Neutrophil (primary cell): ENCODE measurements around the gene VAMP1.

Source experiments
- H3K27ac ChIP-seq: fragments of 200-600 bp; sonication (generic); 2 replicates; pipeline ENCODE4 v1.5.1; 2016; ENCODE audit warnings: mild to moderate bottlenecking, moderate library complexity
- H3K27me3 ChIP-seq: fragments of 200-600 bp; sonication (generic); 2 replicates; pipeline ENCODE4 v1.6.0; 2016; ENCODE audit warnings: mild to moderate bottlenecking
- H3K36me3 ChIP-seq: fragments of 200-600 bp; sonication (generic); 2 replicates; pipeline ENCODE4 v1.5.1; 2017
- H3K4me1 ChIP-seq, 2 experiments: fragments of 200-600 bp in 1 of 2; sonication (generic) in 1 of 2; 1 replicate in 1 of 2; 2 replicates in 1 of 2; pipeline versions ENCODE4 v1.5.1 to v1.6.1; 2013 to 2016; ENCODE audit warnings: low read depth in 1 of 2, low read length in 1 of 2, mild to moderate bottlenecking in 1 of 2, moderate library complexity in 1 of 2; ENCODE audit not compliant: control insufficient read depth in 1 of 2, insufficient read depth in 1 of 2
- H3K4me3 ChIP-seq, 2 experiments: fragments of 200-600 bp in 1 of 2; sonication (generic) in 1 of 2; 1 replicate in 1 of 2; 2 replicates in 1 of 2; pipeline ENCODE4 v1.5.1; 2013 to 2016; ENCODE audit warnings: low read depth in 1 of 2, low read length in 1 of 2, mild to moderate bottlenecking in 1 of 2, moderate library complexity in 1 of 2
- H3K9me3 ChIP-seq: fragments of 200-600 bp; sonication (generic); 2 replicates; pipeline ENCODE4 v1.5.1; 2016
- TF ChIP-seq, protein P1 (sequence below): fragments of 200-600 bp; sonication (generic); IDR thresholded peaks from 2 replicates; pipeline ENCODE4 v1.5.1; 2016; ENCODE audit warnings: antibody characterized with exemption

The VAMP1 gene

DNA sequence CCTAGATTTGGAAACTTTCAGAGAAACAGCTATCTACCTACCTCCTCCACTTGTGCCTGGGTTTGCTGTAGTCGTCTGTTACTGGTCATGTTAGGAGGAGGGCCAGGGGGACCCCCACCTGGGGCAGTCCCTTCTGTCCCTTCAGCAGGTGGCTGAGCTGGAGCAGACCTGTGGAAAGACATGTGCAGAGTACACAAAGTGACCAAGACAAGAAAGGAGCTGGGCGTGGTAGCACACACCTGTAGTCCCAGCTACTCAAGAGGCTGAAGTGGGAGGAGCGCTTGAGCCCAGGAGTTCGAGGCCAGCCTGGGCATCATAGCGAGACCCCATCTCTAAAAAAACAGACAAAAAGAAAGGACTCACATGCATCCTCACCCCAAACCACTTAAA lies 4.3 kb downstream of the VAMP1 start:
- H3K9me3 ChIP-seq, result no peaks in the 10 kb centered on the region
- H3K36me3 ChIP-seq, result peaks cover 46% of the 10 kb centered on the region
- no peak overlapping the region for H3K4me3 ChIP-seq
- H3K4me1 ChIP-seq, result peaks cover 83 to 89% of the 10 kb centered on the region in 2 experiments
- TF ChIP-seq, protein P1, sequence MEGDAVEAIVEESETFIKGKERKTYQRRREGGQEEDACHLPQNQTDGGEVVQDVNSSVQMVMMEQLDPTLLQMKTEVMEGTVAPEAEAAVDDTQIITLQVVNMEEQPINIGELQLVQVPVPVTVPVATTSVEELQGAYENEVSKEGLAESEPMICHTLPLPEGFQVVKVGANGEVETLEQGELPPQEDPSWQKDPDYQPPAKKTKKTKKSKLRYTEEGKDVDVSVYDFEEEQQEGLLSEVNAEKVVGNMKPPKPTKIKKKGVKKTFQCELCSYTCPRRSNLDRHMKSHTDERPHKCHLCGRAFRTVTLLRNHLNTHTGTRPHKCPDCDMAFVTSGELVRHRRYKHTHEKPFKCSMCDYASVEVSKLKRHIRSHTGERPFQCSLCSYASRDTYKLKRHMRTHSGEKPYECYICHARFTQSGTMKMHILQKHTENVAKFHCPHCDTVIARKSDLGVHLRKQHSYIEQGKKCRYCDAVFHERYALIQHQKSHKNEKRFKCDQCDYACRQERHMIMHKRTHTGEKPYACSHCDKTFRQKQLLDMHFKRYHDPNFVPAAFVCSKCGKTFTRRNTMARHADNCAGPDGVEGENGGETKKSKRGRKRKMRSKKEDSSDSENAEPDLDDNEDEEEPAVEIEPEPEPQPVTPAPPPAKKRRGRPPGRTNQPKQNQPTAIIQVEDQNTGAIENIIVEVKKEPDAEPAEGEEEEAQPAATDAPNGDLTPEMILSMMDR, result no peak
- H3K27ac ChIP-seq, result peak overlapping the region; percentile 75
- H3K27me3 ChIP-seq, result no peaks in the 10 kb centered on the region

DNA sequence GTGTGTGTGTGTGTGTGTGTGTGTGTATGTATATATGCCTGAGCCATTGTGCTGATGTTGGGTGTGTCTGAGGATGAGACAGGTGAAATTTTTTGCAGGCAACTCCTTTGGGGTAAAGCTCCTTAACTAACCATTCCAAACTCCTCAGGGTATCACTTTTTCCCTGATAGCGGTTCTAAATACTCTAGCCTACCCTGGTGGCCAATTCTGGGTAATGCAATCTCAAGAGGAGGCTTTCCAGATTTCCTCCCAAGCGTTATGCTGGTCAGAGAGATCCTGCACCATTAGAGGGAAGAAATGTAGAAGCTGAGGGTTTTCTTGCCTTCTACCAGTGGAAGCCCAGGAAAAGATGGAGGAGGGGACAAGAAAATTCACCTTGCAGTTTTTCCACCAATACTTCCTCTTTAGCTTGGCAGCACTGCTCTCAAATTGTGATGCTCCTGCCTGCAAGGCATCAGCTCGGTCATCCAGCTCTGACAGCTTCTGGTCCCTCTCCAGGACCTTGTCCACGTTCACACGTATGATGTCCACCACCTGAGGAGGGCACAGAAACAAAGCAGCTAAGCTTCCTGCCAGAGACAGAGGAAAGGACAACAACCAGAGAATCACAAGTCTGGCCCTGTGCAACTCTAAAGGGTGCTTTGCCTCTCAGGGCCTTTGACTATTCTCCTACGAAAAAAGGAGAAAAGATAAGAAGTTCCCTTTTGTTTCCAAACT lies 4.9 kb downstream of the VAMP1 start:
- TF ChIP-seq, protein P1, result peak; percentile 88
- Histone ChIP-seq H3K4me1 (peaks cover 85 to 91% of the 10 kb centered on the region in 2 experiments), H3K36me3 (peaks cover 49% of the 10 kb centered on the region), H3K27me3 (no peaks in the 10 kb centered on the region), H3K4me3 (no peak overlapping the region), H3K9me3 (no peaks in the 10 kb centered on the region), H3K27ac (peak overlapping the region; percentile 75)

DNA sequence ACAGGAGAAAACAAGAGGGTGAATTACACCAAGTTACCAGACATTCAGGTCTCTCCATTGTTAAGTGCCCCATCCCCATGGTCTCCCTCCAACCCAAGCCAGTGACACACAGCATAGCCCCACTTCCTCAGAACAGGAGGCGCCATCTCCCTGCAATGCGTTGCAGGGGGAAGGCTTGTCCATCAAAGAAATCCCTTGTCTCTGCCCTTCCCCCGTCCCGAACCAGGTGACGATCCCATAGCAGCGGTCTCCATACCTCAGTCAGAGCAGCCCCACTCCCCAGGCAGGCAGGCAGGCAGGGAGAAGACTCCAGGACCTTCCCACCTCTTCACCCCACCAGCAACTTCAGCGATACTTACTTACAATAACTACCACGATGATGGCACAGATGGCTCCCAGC lies 5.9 kb downstream of the VAMP1 start:
- no peaks in the 10 kb centered on the region for H3K27me3 ChIP-seq
- no peak overlapping the region for H3K4me3 ChIP-seq
- no peaks in the 10 kb centered on the region for H3K9me3 ChIP-seq
- H3K36me3 ChIP-seq, result peaks cover 54% of the 10 kb centered on the region
- H3K27ac ChIP-seq, result peak overlapping the region; percentile 96
- peaks cover 90 to 92% of the 10 kb centered on the region in 2 experiments for H3K4me1 ChIP-seq
- TF ChIP-seq, protein P1, result no peak

DNA sequence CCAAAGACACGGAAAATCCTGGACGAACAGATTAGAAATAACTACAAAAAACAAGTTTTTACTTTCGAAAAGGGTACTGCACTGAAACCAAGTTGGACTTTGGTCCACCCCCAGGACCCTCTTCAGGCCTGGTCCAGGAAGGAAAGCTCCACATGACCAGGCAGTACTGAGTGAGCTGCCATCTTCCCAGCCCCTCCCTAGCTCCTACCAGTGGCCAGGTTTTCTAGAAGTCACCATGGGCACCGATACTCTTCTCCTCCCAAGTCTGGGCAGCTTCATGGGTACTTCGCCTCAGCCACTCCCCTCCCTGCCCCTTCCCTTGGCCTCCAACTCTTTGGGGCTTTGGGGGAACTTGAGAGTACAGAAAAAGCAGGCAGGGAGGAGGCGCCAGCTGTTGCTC lies 6.6 kb downstream of the VAMP1 start:
- H3K36me3 ChIP-seq, result peaks cover 60% of the 10 kb centered on the region
- H3K27me3 ChIP-seq, result no peaks in the 10 kb centered on the region
- peak overlapping the region; percentile 96 for H3K27ac ChIP-seq
- no peaks in the 10 kb centered on the region for H3K9me3 ChIP-seq
- H3K4me3 ChIP-seq, result no peak overlapping the region
- peaks cover 90 to 92% of the 10 kb centered on the region in 2 experiments for H3K4me1 ChIP-seq
- TF ChIP-seq, protein P1, result no peak

DNA sequence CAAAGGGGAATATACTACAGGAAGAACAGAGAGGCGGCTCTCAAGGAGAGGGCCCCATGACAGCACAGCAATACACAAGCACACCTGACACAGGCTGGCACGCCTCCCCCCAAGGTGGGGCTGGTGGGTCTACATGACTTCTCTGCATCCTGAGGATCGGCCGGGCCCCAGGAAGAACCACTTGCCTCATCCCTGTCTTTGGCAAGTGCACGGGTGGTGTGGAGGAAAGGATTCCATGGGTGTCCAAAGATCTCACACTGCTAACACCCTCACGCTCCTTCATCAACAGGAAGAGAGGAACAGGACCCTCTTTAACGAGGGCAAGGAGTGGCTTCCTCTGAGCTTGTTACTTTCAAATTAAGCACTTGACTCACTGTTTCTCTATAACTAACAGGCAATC lies 7.3 kb downstream of the VAMP1 start:
- Histone ChIP-seq H3K27me3 (no peaks in the 10 kb centered on the region), H3K4me1 (peaks cover 84 to 87% of the 10 kb centered on the region in 2 experiments), H3K4me3 (peak overlapping the region in 1 of 2 experiments; percentile 57), H3K36me3 (peaks cover 67% of the 10 kb centered on the region), H3K9me3 (no peaks in the 10 kb centered on the region), H3K27ac (peak overlapping the region; percentile 96)
- TF ChIP-seq, protein P1, result no peak
